Ovary (tissue), 9 donors: ENCODE results near the gene TSSC4. TPM values are rescaled to one million over a fixed set of nuclear protein-coding genes. Genes with fewer than 3 reads are reported as not detected.
"Not testable (repeated sequence)": the region's sequence is repeated elsewhere in the genome, so short reads cannot be mapped to it uniquely, and the experiment has no call there.

ENCODE experiments used
- DNase-seq, 5 donors: peaks; one replicate each; pipeline ENCODE4 v3.0.0-alpha.2; 2019 to 2020
- H3K27ac ChIP-seq, 2 donors: fragments of 200-600 bp; one replicate each; pipeline versions ENCODE4 v1.5.1 to v1.8.0; 2019 to 2022
- H3K27me3 ChIP-seq: fragments of 200-600 bp; one replicate; pipeline ENCODE4 v1.8.0; 2022
- H3K36me3 ChIP-seq: fragments of 200-600 bp; sonication (generic); one replicate; pipeline ENCODE4 v1.5.1; 2019
- H3K4me1 ChIP-seq: one replicate; pipeline ENCODE4 v1.8.1; 2013; ENCODE audit warnings: mild to moderate bottlenecking, moderate library complexity; ENCODE audit not compliant: insufficient read depth
- H3K4me3 ChIP-seq: fragments of 200-600 bp; sonication (generic); one replicate; pipeline ENCODE4 v1.5.1; 2017
- H3K9me3 ChIP-seq, 2 donors: fragments of 200-600 bp in 1 of 2; sonication (generic) in 1 of 2; one replicate each; pipeline versions ENCODE4 v1.5.1 to v1.8.1; 2013 to 2019; ENCODE audit warnings: mild to moderate bottlenecking in 1 of 2, moderate library complexity in 1 of 2
- CTCF ChIP-seq, 3 donors: fragments of 450-650 bp in 2 of 3; fragments of 200-600 bp in 1 of 3; IDR thresholded peaks; one replicate each; pipeline versions ENCODE4 v1.5.1 to v1.8.0; 2016 to 2022; ENCODE audit warnings: antibody characterized with exemption in 3 of 3, mild to moderate bottlenecking in 1 of 3
- EP300 ChIP-seq: sonication (generic); formaldehyde crosslinking; IDR thresholded peaks from one replicate; pipeline ENCODE4 v1.6.1; 2017; ENCODE audit warnings: antibody characterized with exemption
- POLR2A ChIP-seq: fragments of 450-650 bp; IDR thresholded peaks from one replicate; pipeline ENCODE4 v1.6.1; 2017; ENCODE audit warnings: antibody characterized with exemption, mild to moderate bottlenecking, moderate library complexity
- WGBS, 3 donors: extraction: QIAGEN DNeasy Blood & Tissue Kit in 1 of 3; methylation state at CpG; one replicate each; pipeline versions ENCODE4 v1.1.5 to v1.1.7; 2013 to 2017; 5-methylcytosine and 5-hydroxymethylcytosine counted together
- intact Hi-C, 4 donors: fragments of 100-400 bp; cut with DNase I; formaldehyde crosslinking; loops; one replicate each; pipeline versions ENCODE4 v1.11.0 to v1.15.1; 2022 to 2023
- polyA plus RNA-seq, 2 donors: library from polyadenylated mRNA; stranded (reverse); fragments of 200-250 nt in 1 of 2; fragments of 350-450 nt in 1 of 2; fragmentation: Illumina TruSeq in 1 of 2; extraction: RNeasy Lipid Tissue Mini Kit (QIAGEN cat#74804) in 1 of 2; gene quantifications; one replicate each; pipeline ENCODE4 v1.2.3, GENCODE V29; 2013 to 2014
- total RNA-seq, 7 donors: library from RNA; depleted of rRNA in 2 of 7; stranded (reverse); fragments of >200 nt in 2 of 7; fragmentation: NEBNext Ultra II Directional in 3 of 7; extraction: Animal tissue kit (Norgen Biotek cat#: 25700) in 3 of 7; gene quantifications; one replicate each; pipeline versions ENCODE4 v1.1.0 to v1.2.4, GENCODE V29; 2016 to 2023
- donor health status: DM: no; HTN: no; CAD: no; lungs with moderate emphysema.
- donor health status: DM: no; HTN: no; CAD: no.
- donor health status: Bipolar disorder and iron deficiency.
- donor health status: DM: yes; HTN: yes; CAD: no.
- donor health status: DM: no; HTN: no; CAD: no.
- donor health status: DM: yes; HTN: yes; CAD: no.

Gene TSSC4
- total and polyA plus RNA-seq, 9 donors, result 1.3 to 73.4 (median 41.7) TPM

DNA sequence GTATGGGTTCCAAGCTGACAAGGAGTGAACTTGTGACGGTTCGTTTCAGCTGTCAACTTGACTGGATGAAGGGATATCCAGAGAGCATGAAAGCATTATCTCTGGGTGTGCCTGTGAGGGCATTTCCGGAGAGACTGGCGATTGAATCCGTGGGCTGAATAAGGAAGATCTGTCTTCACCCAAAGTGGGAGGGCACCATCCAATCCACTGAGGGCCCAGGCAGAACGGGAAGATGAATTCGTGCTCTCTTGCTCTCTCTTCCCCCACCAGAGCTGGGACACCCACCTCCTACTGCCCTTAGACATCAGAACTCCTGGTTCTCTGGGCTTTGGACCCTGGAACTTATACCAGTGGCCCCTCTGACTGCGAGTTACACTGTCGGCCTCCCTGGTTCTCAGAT, 39.0 kb upstream of the TSSC4 start:
- no peaks in the 10 kb centered on the region for H3K27me3 ChIP-seq
- no peak overlapping the region for H3K4me3 ChIP-seq
- H3K9me3 ChIP-seq, result no peaks in the 10 kb centered on the region
- H3K27ac ChIP-seq, result no peak overlapping the region
- no peaks in the 10 kb centered on the region for H3K4me1 ChIP-seq
- H3K36me3 ChIP-seq, result no peaks in the 10 kb centered on the region
- 70 to 78% (median 72%) methylated on average over 9 of the region's 9 CpGs for WGBS, 3 donors
- no peak for DNase-seq
- intact Hi-C loops, result no loop called here
- TF ChIP-seq CTCF (IDR thresholded peaks at IDR 0.05) (no peak), EP300 (no peak), POLR2A (no peak)

GRCh38 chr11:2362414-2362813, 38.1 kb upstream of the TSSC4 start:
- Histone ChIP-seq H3K4me3 (no peak overlapping the region), H3K27me3 (no peaks in the 10 kb centered on the region), H3K4me1 (no peaks in the 10 kb centered on the region), H3K27ac (no peak overlapping the region), H3K36me3 (no peaks in the 10 kb centered on the region), H3K9me3 (no peaks in the 10 kb centered on the region)
- DNase-seq, result no peak
- TF ChIP-seq EP300 (no peak), POLR2A (no peak), CTCF (IDR thresholded peaks at IDR 0.05) (no peak)
- intact Hi-C loops, result no loop called here
- WGBS, 3 donors, result 87 to 92% (median 89%) methylated on average over 7 of the region's 7 CpGs

GRCh38 chr11:2363130-2363529, 37.4 kb upstream of the TSSC4 start:
- no peak for DNase-seq

DNA sequence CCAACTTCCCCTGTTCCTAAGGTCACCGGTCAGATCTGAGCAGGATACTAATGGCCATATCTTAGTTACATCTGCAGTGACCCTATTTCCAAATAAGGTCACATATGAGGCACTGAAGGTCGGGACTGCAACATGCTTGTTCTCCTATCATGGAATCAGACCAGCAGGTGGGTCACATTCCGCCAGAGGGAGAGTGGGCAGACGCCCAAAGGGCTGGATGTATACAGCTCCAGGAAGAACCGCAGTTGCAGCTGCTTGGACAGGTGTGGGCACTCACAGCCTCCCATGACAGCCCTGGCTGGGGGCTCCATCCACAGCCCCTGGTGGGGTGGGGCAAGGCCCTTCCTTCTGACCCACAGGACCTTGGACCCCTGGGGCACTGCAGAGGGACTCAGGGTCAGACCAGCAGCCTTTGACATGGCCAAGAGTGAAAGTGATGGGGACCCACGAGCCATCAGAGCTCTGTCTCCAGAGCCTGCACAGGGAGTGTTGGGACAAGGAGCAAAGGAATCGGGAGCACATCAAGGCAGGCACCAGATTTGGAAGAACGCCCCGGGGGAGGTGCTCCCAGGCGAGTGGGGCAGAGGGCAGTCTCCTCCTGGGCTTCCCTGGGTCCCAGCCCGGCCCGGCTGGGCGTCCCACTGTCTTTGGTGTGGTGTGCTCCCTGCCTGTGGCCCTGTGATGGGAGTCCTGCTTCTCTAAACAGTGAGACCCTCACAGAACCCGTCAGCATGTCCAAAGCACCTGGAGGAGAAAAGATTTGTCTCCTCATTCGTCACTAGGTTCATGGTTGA, 36.8 kb upstream of the TSSC4 start:
- no peaks in the 10 kb centered on the region for H3K27me3 ChIP-seq
- WGBS, 3 donors, result 87 to 93% (median 92%) methylated on average over 15 of the region's 15 CpGs
- no peak overlapping the region for H3K27ac ChIP-seq
- TF ChIP-seq EP300 (no peak), POLR2A (no peak), CTCF (IDR thresholded peaks at IDR 0.05) (no peak)
- H3K36me3 ChIP-seq, result no peaks in the 10 kb centered on the region
- no peak overlapping the region for H3K4me3 ChIP-seq
- H3K4me1 ChIP-seq, result no peaks in the 10 kb centered on the region
- no peak for DNase-seq
- H3K9me3 ChIP-seq, result no peaks in the 10 kb centered on the region
- intact Hi-C loops, result no loop called here

More at GRCh38 chr11:2363130-2363529, 37.4 kb upstream of the TSSC4 start:
- no peak overlapping the region for H3K27ac ChIP-seq
- H3K9me3 ChIP-seq, result no peaks in the 10 kb centered on the region
- no peaks in the 10 kb centered on the region for H3K4me1 ChIP-seq
- no peak for TF ChIP-seq POLR2A
- WGBS, 3 donors, result 89 to 93% (median 90%) methylated on average over 10 of the region's 10 CpGs
- no peaks in the 10 kb centered on the region for H3K27me3 ChIP-seq
- intact Hi-C loops, result no loop called here
- H3K36me3 ChIP-seq, result no peaks in the 10 kb centered on the region
- H3K4me3 ChIP-seq, result no peak overlapping the region

GRCh38 chr11:2364386-2364785, 36.2 kb upstream of the TSSC4 start:
- WGBS, 3 donors, result 95 to 97% (median 96%) methylated on average over 12 of the region's 12 CpGs
- intact Hi-C loops, H3K27me3 ChIP-seq, H3K36me3 ChIP-seq, H3K9me3 ChIP-seq, DNase-seq, H3K27ac ChIP-seq, H3K4me1 ChIP-seq, H3K4me3 ChIP-seq: not testable (repeated sequence)
